ENCODE data around the gene IVNS1ABP. TPM values are rescaled to one million over a fixed set of nuclear protein-coding genes. Genes with fewer than 3 reads are reported as not detected.

The IVNS1ABP gene
- total and polyA plus RNA-seq, 10 of the 15 experiments (the other 5 are each of a cell fraction or from before 2014, with no cell fraction given): 19.2 to 154 (median 43.9) TPM

- TF ChIP-seq JUND (IDR thresholded peaks at IDR 0.05; ENCODE audit: low read depth, low read length) (peak; percentile 69), TCF7 (IDR thresholded peaks at IDR 0.05; ENCODE audit: borderline replicate concordance) (no peak), CREM (IDR thresholded peaks at IDR 0.05; ENCODE audit: low read depth) (peak; percentile 37; the same call in 1 of the 2 replicates), NBN (IDR thresholded peaks at IDR 0.05) (peak; percentile 98), RBBP5 (conservative IDR thresholded peaks at IDR 0.05) (no peak), SMC3 (IDR thresholded peaks at IDR 0.05; ENCODE audit: borderline replicate concordance, low read length) (no peak), IRF3 (IDR thresholded peaks at IDR 0.05) (no peak), RELB (IDR thresholded peaks at IDR 0.05; ENCODE audit: low read depth) (peak; percentile 86), POLR2A (IDR thresholded peaks at IDR 0.05; ENCODE audit: low read depth, low read length) (no peak), POLR2AphosphoS5 (IDR thresholded peaks at IDR 0.05; ENCODE audit: low read length) (no peak), NR2C2 (IDR thresholded peaks at IDR 0.05; ENCODE audit: borderline replicate concordance, control insufficient read depth, insufficient read length, low read depth) (no peak), SREBF1 (IDR thresholded peaks at IDR 0.05; ENCODE audit: low read length) (no peak), EP300 (IDR thresholded peaks at IDR 0.05; ENCODE audit: borderline replicate concordance in 1 of 2, control insufficient read depth in 1 of 2, low read depth in 2 of 2, low read length in 2 of 2) (peak in 1 of 2 experiments; percentile 69; a peak in 1 of 4 replicates), BCL3 (IDR thresholded peaks at IDR 0.05; ENCODE audit: borderline replicate concordance, insufficient read depth, low read depth, low read length, poor library complexity, severe bottlenecking) (peak; percentile 23), MEF2A (IDR thresholded peaks at IDR 0.05; ENCODE audit: insufficient read depth, low read depth, low read length) (no peak), SREBF2 (IDR thresholded peaks at IDR 0.05; ENCODE audit: low read length) (no peak)
- TF ChIP-seq, protein P1, sequence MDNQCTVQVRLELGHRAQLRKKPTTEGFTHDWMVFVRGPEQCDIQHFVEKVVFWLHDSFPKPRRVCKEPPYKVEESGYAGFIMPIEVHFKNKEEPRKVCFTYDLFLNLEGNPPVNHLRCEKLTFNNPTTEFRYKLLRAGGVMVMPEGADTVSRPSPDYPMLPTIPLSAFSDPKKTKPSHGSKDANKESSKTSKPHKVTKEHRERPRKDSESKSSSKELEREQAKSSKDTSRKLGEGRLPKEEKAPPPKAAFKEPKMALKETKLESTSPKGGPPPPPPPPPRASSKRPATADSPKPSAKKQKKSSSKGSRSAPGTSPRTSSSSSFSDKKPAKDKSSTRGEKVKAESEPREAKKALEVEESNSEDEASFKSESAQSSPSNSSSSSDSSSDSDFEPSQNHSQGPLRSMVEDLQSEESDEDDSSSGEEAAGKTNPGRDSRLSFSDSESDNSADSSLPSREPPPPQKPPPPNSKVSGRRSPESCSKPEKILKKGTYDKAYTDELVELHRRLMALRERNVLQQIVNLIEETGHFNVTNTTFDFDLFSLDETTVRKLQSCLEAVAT (IDR thresholded peaks at IDR 0.05): 0 out of 2 replicates have a peak, but pooled peaks have one; percentile 30
- TF ChIP-seq, protein P2, sequence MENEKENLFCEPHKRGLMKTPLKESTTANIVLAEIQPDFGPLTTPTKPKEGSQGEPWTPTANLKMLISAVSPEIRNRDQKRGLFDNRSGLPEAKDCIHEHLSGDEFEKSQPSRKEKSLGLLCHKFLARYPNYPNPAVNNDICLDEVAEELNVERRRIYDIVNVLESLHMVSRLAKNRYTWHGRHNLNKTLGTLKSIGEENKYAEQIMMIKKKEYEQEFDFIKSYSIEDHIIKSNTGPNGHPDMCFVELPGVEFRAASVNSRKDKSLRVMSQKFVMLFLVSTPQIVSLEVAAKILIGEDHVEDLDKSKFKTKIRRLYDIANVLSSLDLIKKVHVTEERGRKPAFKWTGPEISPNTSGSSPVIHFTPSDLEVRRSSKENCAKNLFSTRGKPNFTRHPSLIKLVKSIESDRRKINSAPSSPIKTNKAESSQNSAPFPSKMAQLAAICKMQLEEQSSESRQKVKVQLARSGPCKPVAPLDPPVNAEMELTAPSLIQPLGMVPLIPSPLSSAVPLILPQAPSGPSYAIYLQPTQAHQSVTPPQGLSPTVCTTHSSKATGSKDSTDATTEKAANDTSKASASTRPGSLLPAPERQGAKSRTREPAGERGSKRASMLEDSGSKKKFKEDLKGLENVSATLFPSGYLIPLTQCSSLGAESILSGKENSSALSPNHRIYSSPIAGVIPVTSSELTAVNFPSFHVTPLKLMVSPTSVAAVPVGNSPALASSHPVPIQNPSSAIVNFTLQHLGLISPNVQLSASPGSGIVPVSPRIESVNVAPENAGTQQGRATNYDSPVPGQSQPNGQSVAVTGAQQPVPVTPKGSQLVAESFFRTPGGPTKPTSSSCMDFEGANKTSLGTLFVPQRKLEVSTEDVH (IDR thresholded peaks at IDR 0.05; ENCODE audit: low read depth, partially characterized antibody): no peak
- TF ChIP-seq, protein P3, sequence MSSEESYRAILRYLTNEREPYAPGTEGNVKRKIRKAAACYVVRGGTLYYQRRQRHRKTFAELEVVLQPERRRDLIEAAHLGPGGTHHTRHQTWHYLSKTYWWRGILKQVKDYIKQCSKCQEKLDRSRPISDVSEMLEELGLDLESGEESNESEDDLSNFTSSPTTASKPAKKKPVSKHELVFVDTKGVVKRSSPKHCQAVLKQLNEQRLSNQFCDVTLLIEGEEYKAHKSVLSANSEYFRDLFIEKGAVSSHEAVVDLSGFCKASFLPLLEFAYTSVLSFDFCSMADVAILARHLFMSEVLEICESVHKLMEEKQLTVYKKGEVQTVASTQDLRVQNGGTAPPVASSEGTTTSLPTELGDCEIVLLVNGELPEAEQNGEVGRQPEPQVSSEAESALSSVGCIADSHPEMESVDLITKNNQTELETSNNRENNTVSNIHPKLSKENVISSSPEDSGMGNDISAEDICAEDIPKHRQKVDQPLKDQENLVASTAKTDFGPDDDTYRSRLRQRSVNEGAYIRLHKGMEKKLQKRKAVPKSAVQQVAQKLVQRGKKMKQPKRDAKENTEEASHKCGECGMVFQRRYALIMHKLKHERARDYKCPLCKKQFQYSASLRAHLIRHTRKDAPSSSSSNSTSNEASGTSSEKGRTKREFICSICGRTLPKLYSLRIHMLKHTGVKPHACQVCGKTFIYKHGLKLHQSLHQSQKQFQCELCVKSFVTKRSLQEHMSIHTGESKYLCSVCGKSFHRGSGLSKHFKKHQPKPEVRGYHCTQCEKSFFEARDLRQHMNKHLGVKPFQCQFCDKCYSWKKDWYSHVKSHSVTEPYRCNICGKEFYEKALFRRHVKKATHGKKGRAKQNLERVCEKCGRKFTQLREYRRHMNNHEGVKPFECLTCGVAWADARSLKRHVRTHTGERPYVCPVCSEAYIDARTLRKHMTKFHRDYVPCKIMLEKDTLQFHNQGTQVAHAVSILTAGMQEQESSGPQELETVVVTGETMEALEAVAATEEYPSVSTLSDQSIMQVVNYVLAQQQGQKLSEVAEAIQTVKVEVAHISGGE (CRISPR knock-in tag; IDR thresholded peaks at IDR 0.05): no peak
Measured at GRCh38 chr1:185317886-185318310, 855 bp upstream of the IVNS1ABP start (continued).

All from GM12878 (cell line).